ENCODE results near the gene LRRC71. TPM values are rescaled to one million over a fixed set of nuclear protein-coding genes. Genes with fewer than 3 reads are reported as not detected.

LRRC71 gene
- total RNA-seq: not detected

DNA sequence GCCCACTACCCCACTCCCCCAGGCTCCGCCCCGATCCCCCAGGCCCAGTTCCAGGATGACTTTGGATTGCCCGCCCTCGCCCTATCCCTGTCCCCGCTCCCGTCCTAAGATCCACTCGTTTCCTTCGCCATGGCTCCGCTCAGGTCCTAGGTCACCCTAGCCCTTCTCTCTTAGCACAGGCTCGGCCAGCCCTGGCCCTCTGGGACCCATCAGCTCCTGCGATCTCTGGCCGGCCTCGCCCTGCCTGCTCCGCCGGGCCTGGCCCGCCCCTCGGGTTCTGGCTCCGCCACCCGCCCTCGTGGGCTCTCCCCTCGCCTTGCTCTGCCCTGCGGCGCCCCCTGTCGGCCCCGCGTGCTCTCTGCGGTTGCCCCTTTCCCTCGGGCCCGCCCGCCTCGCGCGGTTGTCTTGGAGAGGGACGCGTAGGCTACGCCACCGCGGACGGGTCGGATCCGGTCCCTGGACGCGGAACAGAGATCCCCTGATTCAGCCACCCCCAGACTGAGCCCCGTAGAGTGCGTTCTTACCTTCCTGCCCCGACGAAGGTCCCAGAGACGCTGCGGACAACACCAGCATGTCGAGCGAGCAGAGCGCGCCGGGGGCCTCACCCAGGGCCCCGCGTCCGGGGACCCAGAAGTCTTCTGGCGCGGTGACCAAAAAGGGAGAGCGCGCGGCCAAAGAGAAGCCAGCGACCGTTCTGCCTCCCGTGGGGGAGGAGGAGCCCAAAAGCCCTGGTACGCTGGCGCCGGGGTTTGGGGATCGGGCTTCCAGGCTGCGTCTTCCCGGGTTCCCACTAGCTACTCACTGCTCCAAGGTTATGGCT lies at the start of gene LRRC71:
Gene LRRC71 (plus strand): TSS at position 400 of the 820 bp plus-strand sequence. CDS start 172 bp downstream, at position 572.
- intact Hi-C loops (cut with DNase I; ENCODE audit: low total_unique reads): no loop called here
- Histone ChIP-seq H3K9me3 (peaks cover 5% of the 10 kb centered on the region in 2 donors), H3K36me3 (no peaks in the 10 kb centered on the region), H3K27me3 (peaks cover 4 to 49% of the 10 kb centered on the region in 2 donors), H3K27ac (peak within 1 kb of the TSS in 1 of 2 donors; percentile 35), H3K4me1 (peaks cover 11% of the 10 kb centered on the region in 2 donors), H3K4me3 (peak within 1 kb of the TSS in 2 of 3 donors; percentile 9 to 33)
- DNase-seq (ENCODE audit: low spot score in 2 of 2): peak; percentile 46 to 68
- TF ChIP-seq, protein P1, sequence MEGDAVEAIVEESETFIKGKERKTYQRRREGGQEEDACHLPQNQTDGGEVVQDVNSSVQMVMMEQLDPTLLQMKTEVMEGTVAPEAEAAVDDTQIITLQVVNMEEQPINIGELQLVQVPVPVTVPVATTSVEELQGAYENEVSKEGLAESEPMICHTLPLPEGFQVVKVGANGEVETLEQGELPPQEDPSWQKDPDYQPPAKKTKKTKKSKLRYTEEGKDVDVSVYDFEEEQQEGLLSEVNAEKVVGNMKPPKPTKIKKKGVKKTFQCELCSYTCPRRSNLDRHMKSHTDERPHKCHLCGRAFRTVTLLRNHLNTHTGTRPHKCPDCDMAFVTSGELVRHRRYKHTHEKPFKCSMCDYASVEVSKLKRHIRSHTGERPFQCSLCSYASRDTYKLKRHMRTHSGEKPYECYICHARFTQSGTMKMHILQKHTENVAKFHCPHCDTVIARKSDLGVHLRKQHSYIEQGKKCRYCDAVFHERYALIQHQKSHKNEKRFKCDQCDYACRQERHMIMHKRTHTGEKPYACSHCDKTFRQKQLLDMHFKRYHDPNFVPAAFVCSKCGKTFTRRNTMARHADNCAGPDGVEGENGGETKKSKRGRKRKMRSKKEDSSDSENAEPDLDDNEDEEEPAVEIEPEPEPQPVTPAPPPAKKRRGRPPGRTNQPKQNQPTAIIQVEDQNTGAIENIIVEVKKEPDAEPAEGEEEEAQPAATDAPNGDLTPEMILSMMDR (IDR thresholded peaks at IDR 0.05): peak; percentile 56 to 78 (median 68)
- TF ChIP-seq POLR2A (IDR thresholded peaks at IDR 0.05) (no peak), POLR2AphosphoS5 (IDR thresholded peaks at IDR 0.05) (peak in 2 of 3 donors; percentile 36 to 61)

DNA sequence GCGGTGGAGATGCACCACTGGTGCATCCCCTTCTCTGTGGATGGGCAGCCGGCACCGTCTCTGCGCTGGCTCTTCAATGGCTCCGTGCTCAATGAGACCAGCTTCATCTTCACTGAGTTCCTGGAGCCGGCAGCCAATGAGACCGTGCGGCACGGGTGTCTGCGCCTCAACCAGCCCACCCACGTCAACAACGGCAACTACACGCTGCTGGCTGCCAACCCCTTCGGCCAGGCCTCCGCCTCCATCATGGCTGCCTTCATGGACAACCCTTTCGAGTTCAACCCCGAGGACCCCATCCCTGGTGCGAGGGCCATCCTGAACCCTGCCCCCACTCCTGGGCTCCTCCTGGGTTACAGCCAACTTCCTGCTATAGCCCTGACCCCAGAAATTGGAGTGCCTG lies 46.8 kb upstream of the LRRC71 start:
- Histone ChIP-seq H3K9me3 (no peaks in the 10 kb centered on the region), H3K4me1 (no peaks in the 10 kb centered on the region), H3K27ac (no peak overlapping the region), H3K4me3 (no peak overlapping the region), H3K36me3 (no peaks in the 10 kb centered on the region), H3K27me3 (no peaks in the 10 kb centered on the region)
- intact Hi-C loops (cut with DNase I; ENCODE audit: low total_unique reads): no loop called here
- DNase-seq (ENCODE audit: low spot score in 2 of 2): no peak
- TF ChIP-seq POLR2AphosphoS5 (IDR thresholded peaks at IDR 0.05) (no peak), POLR2A (IDR thresholded peaks at IDR 0.05) (no peak)
- TF ChIP-seq, protein P1 (IDR thresholded peaks at IDR 0.05): no peak

DNA sequence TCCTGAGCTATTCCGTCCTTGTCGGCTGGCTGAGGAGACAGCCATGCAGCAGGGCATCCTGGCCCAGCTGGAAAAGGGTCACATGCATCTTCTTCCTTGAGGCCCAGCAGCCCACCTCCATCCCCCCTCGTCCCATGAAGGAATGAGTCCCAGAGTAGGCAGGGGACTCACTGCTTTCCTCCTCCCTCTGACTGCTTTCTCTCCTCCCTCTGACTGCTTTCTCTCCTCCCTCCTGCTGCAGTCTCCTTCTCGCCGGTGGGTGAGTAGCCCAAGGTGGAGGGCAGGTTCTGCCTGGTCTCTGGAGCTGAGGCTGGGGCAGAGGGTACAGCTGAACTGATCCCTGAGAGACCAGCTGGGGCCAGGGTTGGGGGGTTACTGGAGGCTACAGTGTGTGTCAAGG lies 46.3 kb upstream of the LRRC71 start:
- no peaks in the 10 kb centered on the region for H3K9me3 ChIP-seq
- TF ChIP-seq, protein P1 (IDR thresholded peaks at IDR 0.05): no peak
- TF ChIP-seq POLR2AphosphoS5 (IDR thresholded peaks at IDR 0.05) (no peak), POLR2A (IDR thresholded peaks at IDR 0.05) (no peak)
- H3K27ac ChIP-seq: no peak overlapping the region
- H3K4me1 ChIP-seq: no peaks in the 10 kb centered on the region
- H3K36me3 ChIP-seq: no peaks in the 10 kb centered on the region
- intact Hi-C loops (cut with DNase I; ENCODE audit: low total_unique reads): no loop called here
- no peaks in the 10 kb centered on the region for H3K27me3 ChIP-seq
- no peak overlapping the region for H3K4me3 ChIP-seq
- no peak for DNase-seq (ENCODE audit: low spot score in 2 of 2)

DNA sequence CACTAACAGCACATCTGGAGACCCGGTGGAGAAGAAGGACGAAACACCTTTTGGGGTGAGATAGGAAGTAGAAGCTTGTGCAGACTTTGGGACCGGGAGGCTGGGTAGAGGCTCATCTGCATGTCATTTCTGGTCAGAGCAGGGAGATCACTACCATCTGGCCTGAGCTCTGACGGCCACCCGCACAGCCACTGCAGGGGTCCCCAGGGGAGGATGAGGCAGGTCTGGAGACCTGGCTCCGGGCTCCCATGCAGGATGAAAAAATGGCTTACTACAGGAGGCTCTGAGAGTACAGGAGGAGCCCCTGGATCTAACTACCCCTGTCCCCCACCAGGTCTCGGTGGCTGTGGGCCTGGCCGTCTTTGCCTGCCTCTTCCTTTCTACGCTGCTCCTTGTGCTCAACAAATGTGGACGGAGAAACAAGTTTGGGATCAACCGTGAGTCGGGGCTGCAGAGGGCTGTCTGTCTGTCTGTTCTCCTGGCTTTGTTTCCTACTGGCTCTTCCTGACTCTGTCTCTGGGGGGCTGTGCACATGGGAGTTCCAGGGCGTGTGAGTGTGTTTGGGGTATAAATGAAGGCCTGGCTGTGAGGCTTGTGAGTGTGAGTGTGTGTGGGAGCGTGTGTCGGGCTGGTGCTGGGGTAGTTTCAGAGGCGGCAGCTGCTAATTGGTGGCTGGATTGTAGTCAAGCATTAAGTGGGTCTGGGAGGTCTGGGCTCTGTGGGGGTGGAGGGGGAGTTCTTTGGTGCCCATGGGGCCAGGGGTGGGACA lies 45.7 kb upstream of the LRRC71 start:
- Histone ChIP-seq H3K27ac (no peak overlapping the region), H3K27me3 (no peaks in the 10 kb centered on the region), H3K4me1 (no peaks in the 10 kb centered on the region), H3K4me3 (no peak overlapping the region), H3K36me3 (no peaks in the 10 kb centered on the region), H3K9me3 (no peaks in the 10 kb centered on the region)
- intact Hi-C loops (cut with DNase I; ENCODE audit: low total_unique reads): no loop called here
- TF ChIP-seq POLR2AphosphoS5 (IDR thresholded peaks at IDR 0.05) (no peak), POLR2A (IDR thresholded peaks at IDR 0.05) (no peak)
- TF ChIP-seq, protein P1 (IDR thresholded peaks at IDR 0.05): no peak
- DNase-seq (ENCODE audit: low spot score in 2 of 2): no peak

DNA sequence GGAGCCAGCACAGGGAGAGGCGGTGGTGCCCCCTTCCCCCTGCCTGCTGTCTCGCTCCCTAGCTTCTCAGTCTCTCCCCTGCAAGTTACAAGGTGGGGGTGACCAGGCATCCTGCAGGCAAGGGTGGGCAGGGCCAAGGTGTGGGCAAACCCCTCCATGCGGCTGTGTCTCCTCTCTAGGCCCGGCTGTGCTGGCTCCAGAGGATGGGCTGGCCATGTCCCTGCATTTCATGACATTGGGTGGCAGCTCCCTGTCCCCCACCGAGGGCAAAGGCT lies 45.2 kb upstream of the LRRC71 start:
- no peak overlapping the region for H3K27ac ChIP-seq
- no peak overlapping the region for H3K4me3 ChIP-seq
- no peaks in the 10 kb centered on the region for H3K27me3 ChIP-seq
- no peaks in the 10 kb centered on the region for H3K9me3 ChIP-seq
- no peaks in the 10 kb centered on the region for H3K4me1 ChIP-seq
- TF ChIP-seq POLR2AphosphoS5 (IDR thresholded peaks at IDR 0.05) (no peak), POLR2A (IDR thresholded peaks at IDR 0.05) (no peak)
- TF ChIP-seq, protein P1 (IDR thresholded peaks at IDR 0.05): no peak
- intact Hi-C loops (cut with DNase I; ENCODE audit: low total_unique reads): no loop called here
- H3K36me3 ChIP-seq: no peaks in the 10 kb centered on the region
- no peak for DNase-seq (ENCODE audit: low spot score in 2 of 2)

Measured in breast epithelium (tissue), 4 donors.